Nephron progenitor cell (in vitro differentiated cells): ENCODE data around the gene TAS2R41.

Experiments
- DNase-seq: peaks from one replicate; pipeline ENCODE4 v3.0.0; 2021
- H3K27ac Mint-ChIP-seq: 2 replicates; pipeline ENCODE4 v1.8.0; 2021; ENCODE audit warnings: mild to moderate bottlenecking, moderate library complexity, mixed read lengths
- H3K27me3 Mint-ChIP-seq: 2 replicates; pipeline ENCODE4 v1.8.0; 2021; ENCODE audit warnings: mild to moderate bottlenecking, low read depth, mixed read lengths; ENCODE audit not compliant: poor library complexity
- H3K36me3 Mint-ChIP-seq: 2 replicates; pipeline ENCODE4 v1.8.0; 2021; ENCODE audit warnings: low read depth, mixed read lengths
- H3K4me1 Mint-ChIP-seq: 2 replicates; pipeline ENCODE4 v1.8.0; 2021; ENCODE audit warnings: mixed read lengths
- H3K4me3 Mint-ChIP-seq: 2 replicates; pipeline ENCODE4 v1.8.0; 2021; ENCODE audit warnings: mild to moderate bottlenecking, moderate library complexity, mixed read lengths
- H3K9me3 Mint-ChIP-seq: 2 replicates; pipeline ENCODE4 v1.8.0; 2021; ENCODE audit warnings: mild to moderate bottlenecking, moderate library complexity, mixed read lengths
- CTCF ChIP-seq: fragments of 200-600 bp; sonication (generic); IDR thresholded peaks from 2 replicates; pipeline ENCODE4 v1.5.0; 2021; ENCODE audit warnings: antibody characterized with exemption

Gene TAS2R41

GRCh38 chr7:143504937-143505297 is 27.2 kb downstream of the TAS2R41 start:
- no peak for DNase-seq
- Mint-ChIP-seq H3K27ac (no peak overlapping the region), H3K4me1 (peaks cover 9% of the 10 kb centered on the region), H3K27me3 (peaks cover 8% of the 10 kb centered on the region), H3K4me3 (no peak overlapping the region), H3K36me3 (no peaks in the 10 kb centered on the region), H3K9me3 (peaks cover 4% of the 10 kb centered on the region)
- no peak for TF ChIP-seq CTCF

GRCh38 chr7:143505838-143506237 is 28.2 kb downstream of the TAS2R41 start:
- H3K27me3 Mint-ChIP-seq, result peaks cover 3% of the 10 kb centered on the region
- no peak for TF ChIP-seq CTCF
- DNase-seq, result no peak

GRCh38 chr7:143507094-143507518 is 29.4 kb downstream of the TAS2R41 start:
- peaks cover 4% of the 10 kb centered on the region for H3K9me3 Mint-ChIP-seq
- TF ChIP-seq CTCF, result no peak
- no peak overlapping the region for H3K27ac Mint-ChIP-seq
- H3K4me3 Mint-ChIP-seq, result no peak overlapping the region
- DNase-seq, result no peak
- H3K36me3 Mint-ChIP-seq, result no peaks in the 10 kb centered on the region
- H3K4me1 Mint-ChIP-seq, result peaks cover 9% of the 10 kb centered on the region
- peaks cover 5% of the 10 kb centered on the region for H3K27me3 Mint-ChIP-seq

More at GRCh38 chr7:143505838-143506237, 28.2 kb downstream of the TAS2R41 start:
- Mint-ChIP-seq H3K27ac (no peak overlapping the region), H3K9me3 (peaks cover 4% of the 10 kb centered on the region), H3K4me1 (peaks cover 9% of the 10 kb centered on the region), H3K36me3 (no peaks in the 10 kb centered on the region), H3K4me3 (no peak overlapping the region)

- Mint-ChIP-seq H3K36me3 (no peaks in the 10 kb centered on the region), H3K4me3 (no peak overlapping the region), H3K9me3 (peaks cover 5% of the 10 kb centered on the region), H3K4me1 (peaks cover 9% of the 10 kb centered on the region), H3K27me3 (peaks cover 8% of the 10 kb centered on the region), H3K27ac (no peak overlapping the region)
- no peak for TF ChIP-seq CTCF
- no peak for DNase-seq
Measured at GRCh38 chr7:143507534-143508055, 29.9 kb downstream of the TAS2R41 start.

- H3K27me3 Mint-ChIP-seq, result peaks cover 4% of the 10 kb centered on the region
- H3K27ac Mint-ChIP-seq, result no peak overlapping the region
- no peaks in the 10 kb centered on the region for H3K36me3 Mint-ChIP-seq
- H3K4me1 Mint-ChIP-seq, result no peaks in the 10 kb centered on the region
- H3K9me3 Mint-ChIP-seq, result peaks cover 7% of the 10 kb centered on the region
- H3K4me3 Mint-ChIP-seq, result no peak overlapping the region
- no peak for TF ChIP-seq CTCF
- DNase-seq, result no peak
Measured at GRCh38 chr7:143510854-143511592, 33.4 kb downstream of the TAS2R41 start.

GRCh38 chr7:143511593-143512047 is 33.9 kb downstream of the TAS2R41 start:
- Mint-ChIP-seq H3K27ac (no peak overlapping the region), H3K9me3 (peaks cover 7% of the 10 kb centered on the region), H3K4me1 (no peaks in the 10 kb centered on the region), H3K4me3 (no peak overlapping the region), H3K27me3 (peaks cover 4% of the 10 kb centered on the region), H3K36me3 (no peaks in the 10 kb centered on the region)
- DNase-seq, result no peak
- TF ChIP-seq CTCF, result no peak
